T-helper 17 cell (primary cell): ENCODE results near the gene PGD. TPM values are rescaled to one million over a fixed set of nuclear protein-coding genes. Genes with fewer than 3 reads are reported as not detected.

Experiments
- ATAC-seq: fragments of 150-1000 bp; cut with Tn5 transposase; 2 replicates; pipeline ENCODE4 v1.10.0; 2021; ENCODE audit warnings: mild to moderate bottlenecking, moderate library complexity
- DNase-seq, 3 donors: peaks; one replicate each; pipeline versions ENCODE4 v3.0.0 to v3.0.0-alpha.2; 2020 to 2021
- H3K9me3 ChIP-seq: one replicate; pipeline ENCODE4 v1.7.0; 2013; ENCODE audit warnings: low read length, mild to moderate bottlenecking; ENCODE audit not compliant: control insufficient read depth, poor library complexity, severe bottlenecking
- H3K27ac Mint-ChIP-seq: one replicate; pipeline ENCODE4 v1.8.0; 2022; ENCODE audit warnings: mild to moderate bottlenecking, moderate library complexity, mixed read lengths
- H3K27me3 Mint-ChIP-seq: one replicate; pipeline ENCODE4 v1.8.0; 2022; ENCODE audit warnings: mixed read lengths
- H3K36me3 Mint-ChIP-seq: one replicate; pipeline ENCODE4 v1.8.0; 2022; ENCODE audit warnings: low read depth, mixed read lengths
- H3K4me1 Mint-ChIP-seq: one replicate; pipeline ENCODE4 v1.8.0; 2022; ENCODE audit warnings: mild to moderate bottlenecking, mixed read lengths
- H3K4me3 Mint-ChIP-seq: one replicate; pipeline ENCODE4 v1.8.0; 2022; ENCODE audit warnings: mild to moderate bottlenecking, moderate library complexity, mixed read lengths
- total RNA-seq, 4 donors: library from RNA in 2 of 4; stranded (reverse) in 2 of 4; gene quantifications; one replicate each; pipeline ENCODE4 v1.2.3 and lab custom pipeline; 2022 to 2026

Gene PGD
- total RNA-seq, 2 donors from 2014 or later: 22.7 to 40.0 TPM

DNA sequence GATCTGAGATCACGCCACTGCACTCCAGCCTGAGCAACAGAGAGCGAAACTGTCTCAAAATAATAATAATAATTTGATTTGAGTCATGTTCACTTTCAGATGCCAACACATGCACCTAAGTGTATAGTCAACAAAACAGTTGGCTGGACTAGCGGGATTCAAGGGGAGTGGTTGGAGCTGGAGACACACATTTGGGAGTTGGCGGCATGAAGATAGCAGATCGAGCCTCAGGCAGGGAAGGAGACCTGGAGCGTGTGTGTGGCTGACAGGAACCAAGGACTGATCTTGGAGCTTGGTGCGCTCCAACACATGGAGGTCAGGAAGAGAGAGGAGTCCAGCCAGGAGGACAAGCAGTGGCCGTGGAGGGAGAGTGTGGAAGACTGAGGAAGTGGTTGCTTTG, 14.6 kb upstream of the PGD start:
- DNase-seq: no peak
- H3K27ac Mint-ChIP-seq: peak overlapping the region; percentile 47
- H3K4me3 Mint-ChIP-seq: no peak overlapping the region
- peaks cover 5% of the 10 kb centered on the region for H3K36me3 Mint-ChIP-seq
- H3K4me1 Mint-ChIP-seq: peaks cover 2% of the 10 kb centered on the region
- no peaks in the 10 kb centered on the region for H3K9me3 ChIP-seq
- H3K27me3 Mint-ChIP-seq: no peaks in the 10 kb centered on the region
- ATAC-seq: no peak

DNA sequence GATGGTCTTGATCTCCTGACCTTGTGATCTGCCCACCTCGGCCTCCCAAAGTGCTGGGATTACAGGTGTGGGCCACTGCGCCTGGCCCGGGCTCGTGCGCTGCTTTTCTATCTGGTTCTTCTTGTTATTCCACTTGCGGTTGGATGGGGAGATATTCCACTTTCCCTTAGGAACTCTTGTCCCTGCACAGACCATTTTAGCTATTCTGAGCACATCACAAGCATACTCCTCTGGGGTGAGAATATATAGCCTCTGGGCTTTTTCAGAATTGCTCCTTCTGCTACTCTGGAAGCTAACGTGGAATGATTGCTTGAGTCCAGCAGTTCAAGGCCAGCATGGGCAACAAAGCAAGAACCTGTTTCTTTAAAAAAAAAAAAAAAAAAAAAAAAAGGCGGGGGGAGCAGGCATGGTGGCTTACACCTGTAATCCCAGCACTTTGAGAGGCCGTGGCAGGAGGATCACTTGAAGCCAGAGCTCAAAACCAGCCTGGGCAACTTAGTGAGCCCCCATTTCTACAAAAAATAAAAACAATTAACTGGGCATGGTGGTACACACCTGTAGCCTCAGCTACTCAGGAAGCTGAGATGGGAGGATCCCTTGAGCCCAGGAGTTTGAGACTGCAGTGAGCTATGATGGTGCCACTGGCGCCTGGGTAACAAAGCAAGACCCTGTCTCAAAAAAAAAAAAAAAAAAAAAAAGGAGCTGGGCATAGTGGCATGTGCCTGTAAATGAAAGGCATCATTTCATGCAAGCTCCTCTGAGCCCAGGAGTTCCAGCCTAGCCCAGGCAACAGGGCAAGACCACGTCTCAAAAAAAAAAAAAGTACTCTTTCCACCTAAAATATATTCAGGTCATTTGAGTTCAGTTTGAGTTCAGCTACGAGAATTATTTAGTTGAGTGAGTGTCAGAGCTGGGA, 11.8 kb upstream of the PGD start:
- H3K4me1 Mint-ChIP-seq: peaks cover 2% of the 10 kb centered on the region
- no peak for ATAC-seq
- no peaks in the 10 kb centered on the region for H3K9me3 ChIP-seq
- H3K27me3 Mint-ChIP-seq: no peaks in the 10 kb centered on the region
- DNase-seq: no peak
- no peak overlapping the region for H3K4me3 Mint-ChIP-seq
- no peak overlapping the region for H3K27ac Mint-ChIP-seq
- peaks cover 5% of the 10 kb centered on the region for H3K36me3 Mint-ChIP-seq

DNA sequence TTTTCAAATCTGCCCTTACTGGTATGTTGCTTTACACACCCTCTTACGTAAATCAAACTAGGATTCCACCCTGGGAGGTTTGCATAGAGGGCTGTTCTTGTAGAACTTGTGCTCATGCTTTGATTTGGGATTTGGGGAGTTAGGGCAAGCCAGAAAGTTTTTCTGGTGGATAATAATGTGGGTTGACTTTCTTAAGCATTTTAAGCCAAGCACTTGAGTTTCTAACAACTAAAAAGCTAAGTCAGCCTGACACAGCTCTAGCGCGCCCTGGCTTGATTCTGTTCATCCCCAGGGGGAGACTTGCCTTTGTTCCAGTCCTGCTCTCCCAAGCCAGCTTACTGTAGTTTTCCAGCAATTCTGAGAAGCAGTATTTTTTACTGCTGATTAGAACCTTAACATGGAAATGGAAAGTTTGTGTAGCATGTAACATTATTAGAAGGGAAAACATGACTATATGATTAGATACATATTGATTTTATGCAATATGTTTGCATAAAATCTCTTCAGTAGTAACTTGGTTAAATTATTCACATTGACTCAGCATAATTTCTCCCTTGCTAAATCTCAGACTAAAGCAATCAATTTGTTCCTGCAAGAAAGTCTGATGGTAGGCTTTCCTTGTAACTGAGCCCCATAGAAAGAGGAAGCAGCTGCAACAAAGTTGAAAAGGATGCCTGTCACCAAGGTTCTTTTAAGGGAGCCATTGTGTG, 11.0 kb upstream of the PGD start:
- Mint-ChIP-seq H3K36me3 (peaks cover 5% of the 10 kb centered on the region), H3K4me1 (peaks cover 2% of the 10 kb centered on the region), H3K27me3 (no peaks in the 10 kb centered on the region), H3K27ac (no peak overlapping the region), H3K4me3 (no peak overlapping the region)
- ATAC-seq (peak; percentile 35), DNase-seq (no peak)
- H3K9me3 ChIP-seq: no peaks in the 10 kb centered on the region

DNA sequence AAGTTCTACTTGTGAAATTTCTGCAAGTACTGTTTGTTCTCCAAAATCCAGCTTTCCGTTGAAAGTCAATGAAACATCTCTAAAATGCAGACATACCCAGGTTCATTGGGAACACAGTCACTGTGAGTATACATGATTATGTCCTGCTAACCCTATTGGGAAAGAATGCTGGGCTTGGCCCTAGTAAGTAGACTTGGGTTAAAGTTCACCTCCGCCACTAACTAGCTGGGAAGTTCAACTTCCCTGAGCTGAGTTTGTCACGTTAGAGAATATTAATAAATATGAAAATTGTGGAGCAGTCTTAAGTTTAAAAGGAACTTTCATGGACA, 10.5 kb upstream of the PGD start:
- no peak overlapping the region for H3K27ac Mint-ChIP-seq
- no peaks in the 10 kb centered on the region for H3K36me3 Mint-ChIP-seq
- ATAC-seq: no peak
- no peak overlapping the region for H3K4me3 Mint-ChIP-seq
- DNase-seq: no peak
- no peaks in the 10 kb centered on the region for H3K4me1 Mint-ChIP-seq
- no peaks in the 10 kb centered on the region for H3K27me3 Mint-ChIP-seq
- no peaks in the 10 kb centered on the region for H3K9me3 ChIP-seq

DNA sequence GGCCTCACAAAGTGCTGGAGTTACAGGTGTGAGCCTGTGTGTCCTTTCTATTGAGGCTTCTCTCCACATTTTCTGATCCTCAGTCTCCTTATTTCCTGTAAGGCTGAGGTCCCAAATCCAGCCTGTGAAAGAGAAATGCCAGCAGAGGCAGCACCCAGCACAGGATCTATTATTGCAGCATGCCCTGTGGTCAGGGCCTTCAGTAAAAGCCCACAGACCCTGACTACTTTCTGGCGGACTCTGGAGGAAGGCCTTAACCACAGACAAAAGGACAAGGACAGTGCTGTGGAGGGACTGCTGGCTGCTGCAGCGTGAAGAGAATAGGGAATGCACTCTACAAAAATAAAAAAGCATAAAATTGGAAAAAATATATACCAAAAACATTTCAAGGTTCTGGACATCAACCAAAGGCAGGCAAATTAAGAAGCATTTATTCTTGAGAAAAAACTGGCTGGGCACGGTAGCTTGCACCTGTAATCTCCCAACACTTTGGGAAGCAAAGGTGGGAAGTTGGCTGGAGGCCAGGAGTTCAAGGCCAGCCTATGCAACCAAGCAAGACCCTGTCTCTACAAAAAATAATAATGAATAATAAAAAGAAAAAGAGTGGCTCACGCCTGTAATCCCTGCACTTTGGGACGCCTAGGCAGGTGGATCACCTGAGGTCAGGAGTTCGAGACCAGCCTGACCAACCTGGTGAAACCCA, 9.4 kb upstream of the PGD start:
- no peaks in the 10 kb centered on the region for H3K4me1 Mint-ChIP-seq

DNA sequence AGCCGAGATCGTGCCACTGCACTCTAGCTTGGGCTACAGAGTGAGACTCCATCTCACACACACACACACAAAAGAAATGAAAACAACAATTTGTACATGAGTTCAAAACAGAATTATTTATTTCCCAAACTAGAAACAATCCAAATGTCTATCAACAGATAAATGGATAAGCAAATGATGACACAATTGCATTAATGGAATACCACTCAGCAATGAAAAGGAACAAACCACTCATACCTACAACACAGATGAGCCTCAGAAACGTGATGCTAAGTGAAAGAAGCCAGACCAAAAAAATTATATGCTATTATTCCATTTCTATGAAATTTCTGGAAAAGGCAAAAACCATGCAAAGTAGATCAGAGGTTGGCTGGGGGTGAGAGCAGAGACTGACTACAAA, 2.0 kb upstream of the PGD start:
- DNase-seq: no peak
- no peaks in the 10 kb centered on the region for H3K9me3 ChIP-seq
- no peak for ATAC-seq
- H3K4me3 Mint-ChIP-seq: no peak overlapping the region
- no peaks in the 10 kb centered on the region for H3K27me3 Mint-ChIP-seq
- H3K4me1 Mint-ChIP-seq: peaks cover 15% of the 10 kb centered on the region
- H3K27ac Mint-ChIP-seq: no peak overlapping the region
- no peaks in the 10 kb centered on the region for H3K36me3 Mint-ChIP-seq

More for the DNA sequence above, 9.4 kb upstream of the PGD start:
- Mint-ChIP-seq H3K27ac (no peak overlapping the region), H3K36me3 (no peaks in the 10 kb centered on the region), H3K4me3 (no peak overlapping the region), H3K27me3 (no peaks in the 10 kb centered on the region)
- H3K9me3 ChIP-seq: no peaks in the 10 kb centered on the region
- DNase-seq: no peak
- no peak for ATAC-seq

DNA sequence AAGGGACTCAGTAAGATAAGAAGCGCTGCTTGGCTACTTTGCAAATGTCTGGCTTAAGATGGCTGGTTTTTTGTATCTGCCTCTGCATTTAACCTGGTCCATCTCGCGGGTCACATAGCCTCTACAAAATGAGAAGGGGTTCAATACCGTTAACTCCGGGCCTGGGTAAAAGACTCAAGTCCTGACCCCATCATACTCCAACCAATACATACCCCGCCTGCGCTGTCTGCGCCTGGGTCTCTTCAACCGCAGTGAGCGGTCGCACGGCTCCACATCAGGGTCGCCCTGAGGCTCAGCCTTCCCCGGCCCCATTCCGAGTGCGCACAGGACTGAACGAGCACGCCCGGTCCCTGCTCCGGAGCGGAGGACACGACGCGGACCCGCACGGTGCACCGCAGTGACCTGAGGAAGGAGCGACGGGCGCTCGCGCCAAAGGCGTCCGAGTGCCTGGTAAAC, 558 bp upstream of the PGD start:
- Mint-ChIP-seq H3K27ac (peak overlapping the region; percentile 88), H3K36me3 (no peaks in the 10 kb centered on the region), H3K27me3 (no peaks in the 10 kb centered on the region), H3K4me3 (peak overlapping the region; percentile 91), H3K4me1 (peaks cover 15% of the 10 kb centered on the region)
- H3K9me3 ChIP-seq: no peaks in the 10 kb centered on the region
- peak; percentile 47 for ATAC-seq
- no peak for DNase-seq

DNA sequence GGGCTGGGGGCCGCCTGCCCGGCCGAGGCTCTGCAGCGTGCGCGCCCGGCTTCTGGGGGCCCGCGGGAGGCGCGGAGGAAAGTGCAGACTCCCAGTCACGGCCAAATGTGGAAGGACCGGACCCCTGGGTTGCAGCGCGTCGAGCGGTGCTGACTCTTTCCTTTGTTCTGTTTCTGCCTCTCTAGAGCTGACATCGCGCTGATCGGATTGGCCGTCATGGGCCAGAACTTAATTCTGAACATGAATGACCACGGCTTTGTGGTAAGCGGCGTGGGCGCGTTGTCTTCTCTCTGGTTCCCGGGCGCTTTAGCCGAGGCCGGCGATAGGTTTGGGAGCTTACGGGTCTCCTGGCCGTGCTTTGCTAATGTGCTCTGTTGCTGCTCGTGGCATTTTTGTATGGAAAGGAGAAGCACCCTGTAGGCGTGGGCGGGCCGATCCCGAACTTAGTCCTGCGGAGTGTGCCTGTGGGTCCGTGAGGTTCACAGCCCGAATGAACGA, 629 bp downstream of the PGD start:
- H3K36me3 Mint-ChIP-seq: peaks cover 2% of the 10 kb centered on the region
- ATAC-seq (no peak), DNase-seq (no peak)
- peaks cover 19% of the 10 kb centered on the region for H3K4me1 Mint-ChIP-seq
- peak overlapping the region; percentile 43 for H3K27ac Mint-ChIP-seq
- H3K27me3 Mint-ChIP-seq: no peaks in the 10 kb centered on the region
- peak overlapping the region; percentile 93 for H3K4me3 Mint-ChIP-seq
- H3K9me3 ChIP-seq: no peaks in the 10 kb centered on the region

DNA sequence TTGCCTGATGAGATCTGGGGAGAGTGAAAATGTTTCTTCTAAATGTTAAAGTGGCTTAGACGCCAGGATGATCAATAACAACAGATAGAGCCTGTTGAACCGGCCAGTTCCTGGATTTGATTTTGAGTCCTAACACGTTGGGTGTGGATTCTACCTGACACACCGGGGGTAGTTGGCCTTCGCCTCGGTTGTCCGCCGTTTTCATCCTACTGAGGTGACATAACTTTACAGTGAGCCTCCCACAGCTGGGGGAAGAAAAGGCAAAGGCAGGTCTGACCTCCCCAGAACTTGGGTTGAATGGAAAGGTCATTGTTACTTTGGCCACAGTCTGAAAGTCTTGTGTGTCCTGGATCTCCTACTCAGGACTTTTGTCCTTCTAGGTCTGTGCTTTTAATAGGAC, 1.1 kb downstream of the PGD start:
- no peaks in the 10 kb centered on the region for H3K27me3 Mint-ChIP-seq

DNA sequence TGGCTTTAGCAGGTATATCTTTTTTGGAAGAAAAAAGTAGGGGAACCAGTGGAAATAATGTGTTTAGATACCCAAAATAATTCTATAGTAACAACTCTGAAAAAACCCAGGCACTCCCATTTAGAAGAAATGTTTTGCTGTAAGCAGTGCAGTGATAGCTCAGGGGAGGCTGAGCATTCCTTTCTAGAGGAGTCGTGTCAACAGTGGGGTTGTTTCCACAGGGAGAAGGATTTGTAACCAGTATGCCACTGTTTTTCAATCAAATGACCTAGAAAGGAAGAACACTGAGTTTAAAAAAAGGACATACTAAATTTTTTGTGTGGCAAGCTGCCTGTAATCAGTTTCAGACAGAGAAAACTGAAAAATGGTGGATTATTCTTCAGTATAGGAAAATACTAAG, 2.4 kb downstream of the PGD start:
- Mint-ChIP-seq H3K36me3 (peaks cover 2% of the 10 kb centered on the region), H3K27ac (no peak overlapping the region), H3K27me3 (no peaks in the 10 kb centered on the region), H3K4me1 (peaks cover 19% of the 10 kb centered on the region), H3K4me3 (no peak overlapping the region)
- ATAC-seq (no peak), DNase-seq (no peak)
- H3K9me3 ChIP-seq: no peaks in the 10 kb centered on the region

More for the DNA sequence above, 1.1 kb downstream of the PGD start:
- Mint-ChIP-seq H3K36me3 (peaks cover 2% of the 10 kb centered on the region), H3K4me1 (peaks cover 19% of the 10 kb centered on the region), H3K27ac (peak overlapping the region; percentile 43), H3K4me3 (peak overlapping the region; percentile 93)
- DNase-seq: no peak
- no peak for ATAC-seq
- no peaks in the 10 kb centered on the region for H3K9me3 ChIP-seq

DNA sequence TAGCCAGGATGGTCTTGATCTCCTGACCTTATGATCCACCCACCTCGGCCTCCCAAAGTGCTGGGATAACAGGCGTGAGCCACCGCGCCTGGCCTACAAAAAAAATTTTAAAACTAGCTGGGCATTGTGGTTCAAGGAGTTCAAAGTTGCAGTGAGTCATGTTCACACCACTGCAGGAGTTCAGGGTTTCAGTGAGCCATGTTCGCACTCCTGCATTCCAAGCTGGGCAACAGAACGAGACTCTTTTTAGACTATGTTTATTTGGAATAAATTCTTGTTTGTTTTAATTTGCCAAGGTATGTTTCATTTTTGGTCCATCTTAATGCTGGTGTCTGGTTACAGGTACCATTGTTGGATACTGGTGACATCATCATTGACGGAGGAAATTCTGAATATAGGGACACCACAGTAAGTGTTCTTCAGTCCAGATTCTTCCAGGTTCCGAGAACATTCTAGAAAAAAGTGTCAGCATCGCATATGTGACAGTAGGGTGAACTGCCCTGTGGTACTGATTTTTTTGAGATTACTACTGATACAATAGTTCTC, 3.9 kb downstream of the PGD start:
- Mint-ChIP-seq H3K27ac (no peak overlapping the region), H3K36me3 (peaks cover 2% of the 10 kb centered on the region), H3K27me3 (no peaks in the 10 kb centered on the region), H3K4me3 (no peak overlapping the region), H3K4me1 (peaks cover 19% of the 10 kb centered on the region)
- ATAC-seq (no peak), DNase-seq (no peak)
- H3K9me3 ChIP-seq: no peaks in the 10 kb centered on the region

DNA sequence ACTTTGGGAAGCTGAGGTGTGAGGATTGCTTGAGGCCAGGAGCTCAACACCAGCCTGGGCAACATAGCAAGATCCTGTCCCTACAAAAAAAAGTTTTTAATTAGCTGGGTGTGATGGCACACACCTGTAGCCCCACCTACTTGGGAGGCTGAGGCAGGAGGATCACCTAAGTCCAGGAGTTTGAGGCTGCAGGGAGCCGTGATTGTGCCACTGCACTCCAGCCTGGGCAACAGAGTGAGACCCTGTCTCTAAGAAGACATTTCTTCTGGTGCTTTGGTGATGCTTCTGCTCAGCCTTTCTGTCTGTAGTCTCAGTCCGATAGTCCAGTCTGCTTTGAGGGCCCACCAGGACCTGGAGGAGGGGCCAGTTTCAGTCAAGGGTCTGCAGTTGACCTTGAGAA, 8.3 kb downstream of the PGD start:
- peaks cover 3% of the 10 kb centered on the region for H3K36me3 Mint-ChIP-seq
- H3K9me3 ChIP-seq: no peaks in the 10 kb centered on the region
- H3K27ac Mint-ChIP-seq: no peak overlapping the region
- H3K4me3 Mint-ChIP-seq: no peak overlapping the region
- H3K27me3 Mint-ChIP-seq: no peaks in the 10 kb centered on the region
- H3K4me1 Mint-ChIP-seq: peaks cover 4% of the 10 kb centered on the region
- DNase-seq (no peak), ATAC-seq (no peak)
